ENCODE results near the gene MED8.
"Not testable (repeated sequence)": the region's sequence is repeated elsewhere in the genome, so short reads cannot be mapped to it uniquely, and the experiment has no call there.

Gene MED8

DNA sequence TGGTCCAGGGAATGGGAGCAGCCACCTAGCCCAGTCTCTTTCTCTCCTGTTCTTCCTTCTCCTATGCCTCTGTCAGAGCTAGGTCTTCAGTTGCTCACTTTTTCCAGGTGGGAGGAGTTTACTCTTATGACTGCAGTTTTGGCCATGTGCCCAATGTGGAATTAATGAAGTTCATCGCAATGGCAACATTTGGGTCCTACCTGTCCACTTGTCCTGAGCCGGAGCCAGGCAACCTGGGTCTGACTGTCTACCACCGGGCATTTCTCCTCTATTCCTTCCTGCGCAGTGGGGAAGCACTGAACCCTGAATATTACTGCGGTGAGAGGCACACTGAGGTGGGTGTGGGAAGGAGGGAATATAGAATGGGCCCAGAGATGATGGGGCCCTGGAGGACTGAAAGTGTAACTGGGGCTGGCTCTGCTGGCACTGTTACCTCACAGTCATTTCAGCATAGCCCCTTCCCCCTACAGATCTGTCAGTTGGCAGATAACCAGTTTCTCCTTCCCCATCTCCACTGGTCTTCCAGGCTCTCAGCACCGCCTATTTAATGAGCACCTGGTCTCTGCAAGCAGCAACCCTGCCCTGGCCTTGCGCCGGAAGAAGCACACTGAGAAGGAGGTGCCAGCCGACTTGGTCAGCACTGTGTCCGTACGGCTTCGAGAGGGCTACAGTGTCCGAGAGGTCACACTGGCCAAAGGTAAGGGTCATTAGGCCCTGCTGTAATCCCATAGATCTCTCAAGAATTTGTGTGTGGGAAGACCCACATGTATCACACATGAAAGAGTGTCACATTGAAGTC is 30.2 kb upstream of the MED8 start:
- Histone ChIP-seq H3K9ac (ENCODE audit: insufficient read length) (no peak overlapping the region), H3K36me3 (ENCODE audit: insufficient read depth, low read length) (peaks cover 25% of the 10 kb centered on the region; the same call in 1 of the 2 replicates), H3K27ac (no peak overlapping the region), H3K4me3 (no peak overlapping the region), H3K9me3 (ENCODE audit: low read depth, low read length) (no peaks in the 10 kb centered on the region)
- TF ChIP-seq EZH2 (IDR thresholded peaks at IDR 0.05) (no peak), FOXP2 (optimal IDR thresholded peaks at IDR 0.05; ENCODE audit: control extremely low read depth, extremely low read length, insufficient read depth) (no peak), POLR2AphosphoS5 (IDR thresholded peaks at IDR 0.05; ENCODE audit: borderline replicate concordance, low read depth, low read length) (no peak)
- no peak for DNase-seq (ENCODE audit: low read depth, low spot score)

DNA sequence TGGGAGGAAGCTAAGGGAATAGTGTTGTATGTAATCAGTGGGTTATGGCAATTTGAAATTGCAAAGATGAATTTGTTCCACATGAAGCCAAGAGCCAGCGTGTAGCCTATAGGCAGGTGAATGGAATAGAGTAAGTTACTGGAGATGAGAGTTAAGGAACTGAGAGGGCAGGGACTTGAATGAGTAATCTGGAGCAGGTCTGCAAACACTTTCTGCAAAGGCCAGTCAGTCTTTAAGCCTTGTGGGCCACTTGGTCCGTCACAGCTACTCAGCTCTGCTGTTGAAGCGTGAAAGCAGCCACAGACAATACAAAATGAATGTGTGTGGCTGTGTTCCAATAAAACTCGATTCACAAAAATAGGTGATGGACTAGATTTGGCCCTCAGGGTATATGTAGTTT is 29.3 kb upstream of the MED8 start:
- no peak overlapping the region for H3K9ac ChIP-seq (ENCODE audit: insufficient read length)
- no peak for TF ChIP-seq POLR2AphosphoS5 (IDR thresholded peaks at IDR 0.05; ENCODE audit: borderline replicate concordance, low read depth, low read length)
- TF ChIP-seq EZH2 (IDR thresholded peaks at IDR 0.05): no peak
- TF ChIP-seq FOXP2 (optimal IDR thresholded peaks at IDR 0.05; ENCODE audit: control extremely low read depth, extremely low read length, insufficient read depth): no peak
- no peak for DNase-seq (ENCODE audit: low read depth, low spot score)
- no peaks in the 10 kb centered on the region for H3K9me3 ChIP-seq (ENCODE audit: low read depth, low read length)
- no peak overlapping the region for H3K4me3 ChIP-seq
- peaks cover 25% of the 10 kb centered on the region; the same call in 1 of the 2 replicates for H3K36me3 ChIP-seq (ENCODE audit: insufficient read depth, low read length)
- no peak overlapping the region for H3K27ac ChIP-seq

DNA sequence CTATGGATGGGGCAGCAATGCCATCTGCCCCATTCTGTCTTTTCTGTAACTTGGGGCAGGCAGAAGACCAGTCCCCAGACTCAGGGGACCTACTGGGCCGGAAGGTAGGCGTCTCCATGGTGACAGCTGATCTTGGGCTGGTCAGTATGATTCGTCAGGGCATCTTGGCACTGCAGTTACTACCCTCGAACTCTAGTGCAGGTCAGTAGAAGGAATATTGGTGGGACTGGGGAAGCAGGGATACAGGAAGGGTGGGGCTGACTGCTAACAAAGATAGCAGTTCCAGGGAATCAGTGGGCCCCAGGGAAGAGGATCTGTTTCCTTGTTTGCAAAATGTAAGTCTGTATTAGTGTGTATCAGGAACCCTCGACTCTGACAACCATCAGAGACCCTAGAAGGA is 26.3 kb upstream of the MED8 start:
- H3K9ac ChIP-seq (ENCODE audit: insufficient read length): no peak overlapping the region
- H3K27ac ChIP-seq: no peak overlapping the region
- no peak for DNase-seq (ENCODE audit: low read depth, low spot score)
- peaks cover 21% of the 10 kb centered on the region; the same call in 1 of the 2 replicates for H3K36me3 ChIP-seq (ENCODE audit: insufficient read depth, low read length)
- no peak overlapping the region for H3K4me3 ChIP-seq
- H3K9me3 ChIP-seq (ENCODE audit: low read depth, low read length): no peaks in the 10 kb centered on the region
- TF ChIP-seq EZH2 (IDR thresholded peaks at IDR 0.05) (no peak), FOXP2 (optimal IDR thresholded peaks at IDR 0.05; ENCODE audit: control extremely low read depth, extremely low read length, insufficient read depth) (no peak), POLR2AphosphoS5 (IDR thresholded peaks at IDR 0.05; ENCODE audit: borderline replicate concordance, low read depth, low read length) (no peak)

DNA sequence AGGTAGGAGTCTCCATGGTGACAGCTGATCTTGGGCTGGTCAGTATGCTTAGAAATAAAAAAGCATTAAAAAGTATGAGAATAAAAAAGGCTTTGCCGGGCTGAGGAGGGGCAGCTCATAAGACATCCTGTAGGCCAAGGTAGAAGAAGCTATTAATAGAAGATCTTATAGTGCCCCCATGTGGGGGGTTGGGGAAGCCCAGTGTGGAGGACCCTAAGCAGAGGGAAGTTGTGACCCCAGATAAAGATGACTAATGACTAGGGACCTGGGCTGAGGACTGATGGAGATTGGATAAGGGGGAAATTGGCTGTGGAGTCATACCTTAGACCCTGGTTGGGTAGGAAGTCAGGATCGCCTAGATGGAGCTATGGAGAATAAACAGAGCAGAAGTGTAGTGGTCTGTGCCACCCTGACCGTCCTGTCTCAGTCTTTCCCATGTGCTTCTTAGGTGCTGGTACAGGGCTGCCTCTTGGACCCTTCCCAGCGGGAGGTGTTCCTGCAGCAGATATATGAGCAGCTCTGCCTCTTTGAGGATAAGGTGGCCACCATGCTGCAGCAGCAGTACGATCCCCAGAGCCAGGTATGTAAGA is 25.1 kb upstream of the MED8 start:
- no peak for TF ChIP-seq EZH2 (IDR thresholded peaks at IDR 0.05)
- no peak for TF ChIP-seq FOXP2 (optimal IDR thresholded peaks at IDR 0.05; ENCODE audit: control extremely low read depth, extremely low read length, insufficient read depth)
- TF ChIP-seq POLR2AphosphoS5 (IDR thresholded peaks at IDR 0.05; ENCODE audit: borderline replicate concordance, low read depth, low read length): no peak
- H3K4me3 ChIP-seq: no peak overlapping the region
- H3K9me3 ChIP-seq (ENCODE audit: low read depth, low read length): no peaks in the 10 kb centered on the region
- H3K36me3 ChIP-seq (ENCODE audit: insufficient read depth, low read length): peaks cover 11% of the 10 kb centered on the region; the same call in 1 of the 2 replicates
- H3K27ac ChIP-seq: no peak overlapping the region
- no peak for DNase-seq (ENCODE audit: low read depth, low spot score)
- H3K9ac ChIP-seq (ENCODE audit: insufficient read length): no peak overlapping the region

DNA sequence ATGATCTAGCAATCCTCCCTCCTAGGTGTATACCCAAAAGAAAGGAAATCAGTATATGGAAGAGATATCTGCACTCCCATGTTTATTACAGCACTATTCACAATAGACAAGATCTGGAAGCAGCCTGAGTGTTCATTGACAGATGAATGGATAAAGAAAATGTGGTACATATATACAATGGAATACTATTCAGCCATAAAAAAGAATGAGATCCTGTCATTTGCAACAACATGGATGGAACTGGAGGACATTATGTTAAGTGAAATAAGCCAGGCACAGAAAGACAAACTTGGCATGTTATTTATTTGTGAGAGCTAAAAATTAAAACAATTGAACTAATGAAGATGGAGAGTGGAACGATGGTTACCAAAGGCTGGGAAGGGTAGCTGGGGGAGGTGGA is 23.8 kb upstream of the MED8 start:
- not testable (repeated sequence) for H3K9ac ChIP-seq (ENCODE audit: insufficient read length); DNase-seq (ENCODE audit: low read depth, low spot score); H3K27ac ChIP-seq; H3K4me3 ChIP-seq; H3K9me3 ChIP-seq (ENCODE audit: low read depth, low read length)
- peaks cover 12% of the 10 kb centered on the region for H3K36me3 ChIP-seq (ENCODE audit: insufficient read depth, low read length)

DNA sequence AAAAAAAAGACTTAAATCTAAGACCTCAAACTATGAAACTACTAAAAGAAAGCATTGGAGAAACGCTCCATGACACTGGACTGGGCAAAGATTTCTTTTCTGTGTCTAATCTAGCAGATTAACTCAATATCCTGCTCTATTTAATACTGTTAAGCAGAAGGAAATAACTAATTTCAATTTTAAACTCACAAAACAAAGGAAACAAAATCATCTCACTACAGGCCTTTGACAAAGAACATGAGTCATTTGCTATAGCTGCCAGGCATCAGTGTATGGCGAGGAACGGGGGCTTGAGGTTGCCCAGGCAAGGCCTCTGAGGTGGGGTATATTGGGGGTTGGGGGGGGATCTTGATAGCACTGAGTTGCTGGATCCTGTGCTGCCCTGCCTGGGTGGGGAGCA is 21.0 kb upstream of the MED8 start:
- DNase-seq (ENCODE audit: low read depth, low spot score): no peak
- no peak overlapping the region for H3K9ac ChIP-seq (ENCODE audit: insufficient read length)
- no peak overlapping the region for H3K4me3 ChIP-seq
- TF ChIP-seq POLR2AphosphoS5 (IDR thresholded peaks at IDR 0.05; ENCODE audit: borderline replicate concordance, low read depth, low read length) (no peak), EZH2 (IDR thresholded peaks at IDR 0.05) (no peak), FOXP2 (optimal IDR thresholded peaks at IDR 0.05; ENCODE audit: control extremely low read depth, extremely low read length, insufficient read depth) (no peak)
- peaks cover 17% of the 10 kb centered on the region for H3K36me3 ChIP-seq (ENCODE audit: insufficient read depth, low read length)
- H3K9me3 ChIP-seq (ENCODE audit: low read depth, low read length): no peaks in the 10 kb centered on the region
- no peak overlapping the region for H3K27ac ChIP-seq

DNA sequence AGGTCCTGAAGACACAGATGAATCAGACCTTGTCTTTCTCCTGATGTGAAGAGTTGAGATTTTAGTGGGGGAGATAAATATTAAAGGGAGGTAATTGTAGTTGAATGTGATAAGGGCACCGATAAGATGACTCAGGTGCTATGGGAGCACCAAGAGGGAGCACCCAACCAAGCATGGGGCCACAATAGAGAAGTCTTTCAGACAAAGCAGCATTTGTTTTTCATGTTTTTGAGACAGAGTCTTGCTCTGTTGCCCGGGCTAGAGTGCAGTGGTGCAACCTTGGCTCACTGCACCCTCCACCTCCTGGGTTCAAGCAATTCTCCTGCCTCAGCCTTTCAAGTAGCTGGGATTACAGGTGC is 16.3 kb upstream of the MED8 start:
- Histone ChIP-seq H3K4me3 (no peak overlapping the region), H3K9ac (ENCODE audit: insufficient read length) (no peak overlapping the region), H3K9me3 (ENCODE audit: low read depth, low read length) (no peaks in the 10 kb centered on the region), H3K27ac (no peak overlapping the region), H3K36me3 (ENCODE audit: insufficient read depth, low read length) (peaks cover 35% of the 10 kb centered on the region)
- DNase-seq (ENCODE audit: low read depth, low spot score): no peak
- TF ChIP-seq FOXP2 (optimal IDR thresholded peaks at IDR 0.05; ENCODE audit: control extremely low read depth, extremely low read length, insufficient read depth) (no peak), POLR2AphosphoS5 (IDR thresholded peaks at IDR 0.05; ENCODE audit: borderline replicate concordance, low read depth, low read length) (no peak), EZH2 (IDR thresholded peaks at IDR 0.05) (no peak)

DNA sequence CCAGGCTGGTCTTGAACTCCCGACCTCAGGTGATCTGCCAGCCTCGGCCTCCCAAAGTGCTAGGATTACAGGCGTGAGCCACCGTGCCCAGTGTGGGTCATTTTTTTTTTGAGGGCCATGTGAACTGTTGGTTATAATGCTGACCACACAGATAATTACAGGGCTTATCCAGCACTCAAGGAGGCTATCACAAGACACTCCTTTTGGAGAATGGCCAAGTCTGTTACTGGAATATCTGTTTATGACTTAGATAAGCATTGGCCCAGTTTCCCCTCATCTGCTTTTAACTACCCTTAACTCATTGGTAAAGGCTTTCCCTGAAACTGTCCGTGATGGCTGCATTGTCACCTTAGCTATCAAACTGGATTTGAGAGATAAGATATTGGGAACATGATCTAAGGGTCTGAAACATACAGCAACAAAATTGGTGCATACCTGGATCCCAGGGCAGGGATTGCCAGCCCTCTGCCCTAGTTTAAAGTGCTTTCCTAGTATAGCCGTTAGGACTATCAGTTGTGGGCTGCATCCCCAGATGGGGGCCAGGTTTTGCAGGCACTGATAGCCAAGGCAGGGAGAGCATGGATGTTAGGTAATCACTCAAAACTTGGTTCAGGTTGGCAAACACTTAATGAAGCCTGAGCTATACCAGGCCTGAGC is 15.7 kb upstream of the MED8 start:
- H3K9me3 ChIP-seq (ENCODE audit: low read depth, low read length): no peaks in the 10 kb centered on the region
- H3K4me3 ChIP-seq: no peak overlapping the region
- TF ChIP-seq POLR2AphosphoS5 (IDR thresholded peaks at IDR 0.05; ENCODE audit: borderline replicate concordance, low read depth, low read length) (no peak), EZH2 (IDR thresholded peaks at IDR 0.05) (no peak), FOXP2 (optimal IDR thresholded peaks at IDR 0.05; ENCODE audit: control extremely low read depth, extremely low read length, insufficient read depth) (no peak)
- no peak for DNase-seq (ENCODE audit: low read depth, low spot score)
- H3K36me3 ChIP-seq (ENCODE audit: insufficient read depth, low read length): peaks cover 35% of the 10 kb centered on the region
- H3K27ac ChIP-seq: no peak overlapping the region
- H3K9ac ChIP-seq (ENCODE audit: insufficient read length): no peak overlapping the region
